ENCODE results near the gene SART3.
"Not testable (repeated sequence)": the region's sequence is repeated elsewhere in the genome, so short reads cannot be mapped to it uniquely, and the experiment has no call there.

Gene SART3

DNA sequence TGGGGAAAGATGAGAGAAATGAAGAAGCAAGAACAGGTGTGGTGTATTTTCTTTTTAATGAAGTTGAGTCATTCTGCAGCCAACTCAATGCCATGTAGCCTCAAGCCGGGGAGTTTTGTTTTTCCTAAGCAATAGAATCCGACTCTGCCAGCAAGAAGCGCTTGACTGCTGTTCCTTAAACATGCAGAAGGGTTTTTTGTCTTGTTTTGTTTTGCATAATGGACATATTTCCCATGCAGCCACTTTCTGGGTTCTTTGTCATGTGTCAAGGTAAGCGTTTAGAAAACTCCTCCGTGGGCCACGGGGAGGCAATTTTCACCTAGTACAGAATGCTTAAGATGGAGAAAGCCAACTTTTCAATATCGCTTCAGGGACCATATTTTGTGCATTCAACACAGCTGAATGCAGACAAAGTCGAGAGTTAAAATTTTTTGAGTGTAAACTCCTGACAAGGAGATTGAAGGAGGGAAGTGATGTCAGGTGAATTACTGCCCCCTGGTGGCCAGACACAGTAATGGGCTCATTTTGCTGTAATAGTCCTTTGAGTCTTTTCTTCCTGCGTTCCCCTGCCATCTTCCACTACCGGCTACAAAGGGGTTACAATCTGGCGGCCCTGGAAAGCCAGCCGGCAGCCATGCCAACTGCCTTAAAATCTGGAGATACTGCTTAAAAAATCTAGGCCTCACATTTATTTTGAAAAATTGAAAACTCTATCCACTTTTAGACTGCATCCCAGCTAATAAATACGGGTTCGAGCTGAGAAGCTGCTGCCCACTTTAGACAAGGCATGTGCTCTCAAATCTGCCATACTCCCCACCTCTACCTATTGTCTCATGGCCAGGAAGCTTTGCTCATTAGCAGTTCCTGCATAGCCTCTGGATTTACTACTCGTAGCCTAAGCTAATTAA lies 49.1 kb downstream of the SART3 start:
- no peaks in the 10 kb centered on the region for H3K9me3 ChIP-seq
- DNase-seq (ENCODE audit: low spot score in 2 of 2): peak; percentile 77 to 84
- H3K27me3 ChIP-seq (ENCODE audit: low read depth): no peaks in the 10 kb centered on the region
- H3K4me3 ChIP-seq: no peak overlapping the region
- peaks cover 7% of the 10 kb centered on the region; the same call in 1 of the 2 replicates for H3K4me1 ChIP-seq
- in situ Hi-C loops (cut with MboI; ENCODE audit: low sequenced_read_pairs): loop anchor here (25.0 kb wide), 1 partner anchor 825 kb away; the partner anchor contains the start of gene PWP1
- 0 out of 2 replicates have a peak, but pooled peaks cover under 1% of the 10 kb centered on the region for H3K36me3 ChIP-seq (replicated peaks)

GRCh38 chr12:108510836-108511235 lies 50.1 kb downstream of the SART3 start:
- DNase-seq (ENCODE audit: low spot score in 2 of 2): no peak
- Histone ChIP-seq H3K36me3 (replicated peaks) (no peaks in the 10 kb centered on the region), H3K9me3 (no peaks in the 10 kb centered on the region), H3K4me3 (no peak overlapping the region), H3K4me1 (peaks cover 7% of the 10 kb centered on the region; the same call in 1 of the 2 replicates), H3K27me3 (ENCODE audit: low read depth) (no peaks in the 10 kb centered on the region)
- in situ Hi-C loops (cut with MboI; ENCODE audit: low sequenced_read_pairs): loop anchor here (25.0 kb wide), 1 partner anchor 824 kb away; the partner anchor contains the start of gene PWP1

GRCh38 chr12:108509806-108510205 lies 51.2 kb downstream of the SART3 start:
- H3K4me3 ChIP-seq: no peak overlapping the region
- H3K4me1 ChIP-seq: peaks cover 7% of the 10 kb centered on the region; the same call in 1 of the 2 replicates
- DNase-seq (ENCODE audit: low spot score in 2 of 2): no peak
- no peaks in the 10 kb centered on the region for H3K9me3 ChIP-seq
- H3K27me3 ChIP-seq (ENCODE audit: low read depth): no peaks in the 10 kb centered on the region
- in situ Hi-C loops (cut with MboI; ENCODE audit: low sequenced_read_pairs): loop anchor here (25.0 kb wide), 1 partner anchor 823 kb away; the partner anchor contains the start of gene PWP1
- no peaks in the 10 kb centered on the region for H3K36me3 ChIP-seq (replicated peaks)

- H3K27me3 ChIP-seq (ENCODE audit: low read depth): no peaks in the 10 kb centered on the region
- in situ Hi-C loops (cut with MboI; ENCODE audit: low sequenced_read_pairs): loop anchor here (25.0 kb wide), 1 partner anchor 821 kb away; the partner anchor contains the start of gene PWP1
- no peaks in the 10 kb centered on the region for H3K36me3 ChIP-seq (replicated peaks)
- no peak for DNase-seq (ENCODE audit: low spot score in 2 of 2)
- H3K4me1 ChIP-seq: peaks cover 7% of the 10 kb centered on the region; the same call in 1 of the 2 replicates
- no peak overlapping the region for H3K4me3 ChIP-seq
- H3K9me3 ChIP-seq: no peaks in the 10 kb centered on the region
These were observed 52.9 kb downstream of the SART3 start for GRCh38 chr12:108507971-108508642.

GRCh38 chr12:108505129-108505528 lies 55.8 kb downstream of the SART3 start:
- Histone ChIP-seq H3K9me3 (peaks cover 2% of the 10 kb centered on the region; the same call in 1 of the 2 replicates), H3K36me3 (replicated peaks) (no peaks in the 10 kb centered on the region), H3K4me3 (no peak overlapping the region), H3K4me1 (no peaks in the 10 kb centered on the region), H3K27me3 (ENCODE audit: low read depth) (no peaks in the 10 kb centered on the region)
- in situ Hi-C loops (cut with MboI; ENCODE audit: low sequenced_read_pairs): loop anchor here (25.0 kb wide), 1 partner anchor 818 kb away; the partner anchor contains the start of gene PWP1
- no peak for DNase-seq (ENCODE audit: low spot score in 2 of 2)

- Histone ChIP-seq H3K4me3 (no peak overlapping the region), H3K9me3 (peaks cover 2% of the 10 kb centered on the region; the same call in 1 of the 2 replicates), H3K36me3 (replicated peaks) (no peaks in the 10 kb centered on the region), H3K27me3 (ENCODE audit: low read depth) (no peaks in the 10 kb centered on the region), H3K4me1 (no peaks in the 10 kb centered on the region)
- in situ Hi-C loops (cut with MboI; ENCODE audit: low sequenced_read_pairs): loop anchor here (25.0 kb wide), 1 partner anchor 816 kb away; the partner anchor contains the start of gene PWP1
- DNase-seq (ENCODE audit: low spot score in 2 of 2): no peak
These were observed 58.1 kb downstream of the SART3 start for GRCh38 chr12:108502922-108503321.

DNA sequence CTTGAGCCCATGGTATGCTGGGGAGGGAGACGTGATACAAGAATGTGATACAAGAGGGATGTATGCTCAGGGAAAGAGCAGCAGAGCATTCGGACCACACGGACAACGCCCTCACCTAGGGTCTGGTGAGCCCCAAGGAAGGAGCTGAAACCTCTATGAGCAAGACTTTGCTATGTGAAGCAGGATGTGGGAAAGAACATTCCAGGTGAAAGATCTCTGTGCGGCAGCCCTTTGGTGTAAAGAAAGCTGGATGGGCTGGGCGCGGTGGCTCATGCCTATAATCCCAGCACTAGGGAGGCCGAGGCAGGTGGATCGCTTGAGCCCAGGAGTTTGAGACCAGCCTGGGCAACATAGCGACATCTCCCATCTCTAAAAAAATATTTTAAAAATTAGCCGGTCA lies 62.8 kb downstream of the SART3 start:
- H3K4me1 ChIP-seq: no peaks in the 10 kb centered on the region
- H3K4me3 ChIP-seq: no peak overlapping the region
- H3K9me3 ChIP-seq: peaks cover 2% of the 10 kb centered on the region; the same call in 1 of the 2 replicates
- H3K27me3 ChIP-seq (ENCODE audit: low read depth): no peaks in the 10 kb centered on the region
- H3K36me3 ChIP-seq (replicated peaks): no peaks in the 10 kb centered on the region
- in situ Hi-C loops (cut with MboI; ENCODE audit: low sequenced_read_pairs): no loop called here
- DNase-seq (ENCODE audit: low spot score in 2 of 2): no peak

GRCh38 chr12:108495823-108496579 lies 65.0 kb downstream of the SART3 start:
- Histone ChIP-seq H3K4me1 (no peaks in the 10 kb centered on the region), H3K36me3 (replicated peaks) (no peaks in the 10 kb centered on the region), H3K4me3 (no peak overlapping the region), H3K9me3 (no peaks in the 10 kb centered on the region), H3K27me3 (ENCODE audit: low read depth) (no peaks in the 10 kb centered on the region)
- DNase-seq (ENCODE audit: low spot score in 2 of 2): no peak
- in situ Hi-C loops (cut with MboI; ENCODE audit: low sequenced_read_pairs): no loop called here

- no peaks in the 10 kb centered on the region for H3K27me3 ChIP-seq (ENCODE audit: low read depth)
- no peaks in the 10 kb centered on the region for H3K9me3 ChIP-seq
- in situ Hi-C loops (cut with MboI; ENCODE audit: low sequenced_read_pairs): no loop called here
- DNase-seq (ENCODE audit: low spot score in 2 of 2): peak in 1 of 2 experiments; percentile 70
- H3K4me1 ChIP-seq: no peaks in the 10 kb centered on the region
- no peak overlapping the region for H3K4me3 ChIP-seq
- H3K36me3 ChIP-seq (replicated peaks): no peaks in the 10 kb centered on the region
These were observed 65.9 kb downstream of the SART3 start for GRCh38 chr12:108495054-108495453.

- Histone ChIP-seq H3K4me3 (no peak overlapping the region), H3K36me3 (replicated peaks) (no peaks in the 10 kb centered on the region), H3K9me3 (no peaks in the 10 kb centered on the region), H3K4me1 (no peaks in the 10 kb centered on the region), H3K27me3 (ENCODE audit: low read depth) (no peaks in the 10 kb centered on the region)
- in situ Hi-C loops (cut with MboI; ENCODE audit: low sequenced_read_pairs): no loop called here
- DNase-seq (ENCODE audit: low spot score in 2 of 2): no peak
These were observed 69.7 kb downstream of the SART3 start for GRCh38 chr12:108491256-108491655.

DNA sequence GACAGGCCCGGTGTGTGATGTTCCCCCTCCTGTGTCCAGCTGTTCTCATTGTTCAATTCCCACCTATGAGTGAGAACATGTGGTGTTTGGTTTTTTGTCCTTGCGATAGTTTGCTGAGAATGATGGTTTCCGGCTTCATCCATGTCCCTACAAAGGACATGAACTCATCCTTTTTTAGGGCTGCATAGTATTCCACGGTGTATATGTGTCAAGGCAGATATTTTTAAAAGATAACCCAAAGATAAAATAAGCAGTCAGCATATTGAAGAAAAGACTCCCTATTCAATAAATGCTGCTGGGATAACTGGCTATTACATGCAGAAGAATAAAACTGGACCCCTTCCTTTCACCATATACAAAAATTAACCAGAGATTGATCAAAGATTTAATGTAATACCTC lies 73.9 kb downstream of the SART3 start:
- H3K4me3 ChIP-seq; H3K4me1 ChIP-seq; H3K36me3 ChIP-seq (replicated peaks); H3K9me3 ChIP-seq; in situ Hi-C loops (cut with MboI; ENCODE audit: low sequenced_read_pairs); H3K27me3 ChIP-seq (ENCODE audit: low read depth); DNase-seq (ENCODE audit: low spot score in 2 of 2): not testable (repeated sequence)

DNA sequence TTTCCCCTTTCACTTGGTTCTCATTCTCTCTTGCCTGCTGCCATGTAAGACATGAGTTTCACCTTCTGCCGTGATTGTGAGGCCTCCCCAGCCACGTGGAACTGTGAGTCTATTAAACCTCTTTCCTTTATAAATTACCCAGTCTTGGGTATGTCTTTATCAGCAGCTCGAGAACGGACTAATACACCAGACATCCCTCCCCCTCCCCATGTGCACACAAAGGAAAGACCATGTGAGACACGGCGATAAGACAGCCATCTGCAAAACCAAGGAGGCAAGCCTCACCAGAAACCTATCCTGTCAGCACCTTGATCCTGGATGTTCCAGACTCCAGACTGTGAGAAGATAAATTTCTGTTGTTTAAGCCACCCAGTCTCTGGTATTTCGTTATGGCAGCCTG lies 75.6 kb downstream of the SART3 start:
- H3K9me3 ChIP-seq; H3K4me3 ChIP-seq; H3K4me1 ChIP-seq; DNase-seq (ENCODE audit: low spot score in 2 of 2); in situ Hi-C loops (cut with MboI; ENCODE audit: low sequenced_read_pairs); H3K27me3 ChIP-seq (ENCODE audit: low read depth); H3K36me3 ChIP-seq (replicated peaks): not testable (repeated sequence)

DNA sequence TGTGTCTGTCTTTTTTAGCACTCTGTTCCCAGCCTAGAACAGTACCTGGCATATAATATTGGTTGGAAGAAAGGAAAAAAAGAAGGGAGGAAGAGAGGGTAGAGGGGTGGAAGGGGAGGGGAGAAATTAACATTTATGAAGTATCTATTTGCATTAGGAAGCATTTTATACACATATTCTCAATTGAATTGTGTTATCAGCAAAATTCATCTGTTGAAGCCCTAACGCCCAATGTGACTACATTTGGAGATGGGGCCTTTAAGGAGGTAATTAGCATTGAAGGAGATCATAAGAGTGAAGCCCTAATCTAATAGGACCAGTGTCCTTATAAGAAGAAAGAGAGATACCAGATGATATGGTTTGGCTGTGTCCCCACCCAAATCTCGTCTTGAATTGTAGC lies 76.1 kb downstream of the SART3 start:
- DNase-seq (ENCODE audit: low spot score in 2 of 2): no peak
- H3K4me3 ChIP-seq: no peak overlapping the region
- no peaks in the 10 kb centered on the region for H3K4me1 ChIP-seq
- H3K27me3 ChIP-seq (ENCODE audit: low read depth): no peaks in the 10 kb centered on the region; the same call in 1 of the 2 replicates
- in situ Hi-C loops (cut with MboI; ENCODE audit: low sequenced_read_pairs): no loop called here
- H3K36me3 ChIP-seq (replicated peaks): no peaks in the 10 kb centered on the region
- no peaks in the 10 kb centered on the region for H3K9me3 ChIP-seq

Data from HAP-1 (cell line).